Measurements from ENCODE around the gene FBXL17. TPM values are rescaled to one million over a fixed set of nuclear protein-coding genes. Genes with fewer than 3 reads are reported as not detected.

The FBXL17 gene
- total and polyA plus RNA-seq, 9 of the 15 experiments (the other 6 are each of a cell fraction or from before 2014, with no cell fraction given): 0.32 to 5.4 (median 1.8) TPM

DNA sequence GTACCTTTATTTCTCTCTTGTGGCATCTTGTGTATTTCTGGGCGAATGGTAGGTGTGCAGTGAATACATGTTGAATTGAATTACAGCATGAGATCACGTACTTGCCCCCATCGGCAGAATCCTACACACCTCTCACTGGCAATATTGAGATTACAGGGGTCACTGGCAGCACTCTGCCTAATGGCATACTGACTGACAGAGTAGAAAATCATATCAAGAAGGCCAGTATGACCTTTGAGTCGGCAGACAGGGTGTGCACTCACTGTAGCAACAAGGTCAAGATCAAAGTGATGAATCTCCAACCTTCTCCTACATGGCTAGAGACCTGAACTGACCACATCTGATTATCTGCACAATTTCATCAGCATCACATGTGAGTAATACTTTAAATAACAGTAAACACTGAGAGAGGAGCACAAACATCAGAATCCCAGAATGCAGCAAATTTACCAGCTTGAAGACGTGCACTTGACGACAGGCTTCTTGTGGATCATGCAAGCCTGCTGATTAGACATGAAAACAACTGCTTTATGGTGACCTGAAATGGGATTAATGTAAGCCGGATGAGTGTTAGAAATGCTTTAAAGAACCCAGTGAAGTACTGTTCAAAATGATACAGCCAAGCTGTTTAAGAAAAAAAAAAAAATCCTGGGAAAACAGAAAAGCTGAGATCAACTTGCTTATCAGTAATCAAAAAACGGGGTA, 444.1 kb downstream of the FBXL17 start (continued):
- TF ChIP-seq ZNF696 (CRISPR knock-in tag; conservative IDR thresholded peaks at IDR 0.05) (no peak), ZSCAN32 (CRISPR knock-in tag; IDR thresholded peaks at IDR 0.05) (no peak), ZNF311 (CRISPR knock-in tag; IDR thresholded peaks at IDR 0.05) (no peak), ERF (CRISPR knock-in tag; IDR thresholded peaks at IDR 0.05) (no peak), TCF7 (IDR thresholded peaks at IDR 0.05; ENCODE audit: borderline replicate concordance) (no peak), ZNF354B (CRISPR knock-in tag; IDR thresholded peaks at IDR 0.05) (no peak)
- TF ChIP-seq, protein P1, sequence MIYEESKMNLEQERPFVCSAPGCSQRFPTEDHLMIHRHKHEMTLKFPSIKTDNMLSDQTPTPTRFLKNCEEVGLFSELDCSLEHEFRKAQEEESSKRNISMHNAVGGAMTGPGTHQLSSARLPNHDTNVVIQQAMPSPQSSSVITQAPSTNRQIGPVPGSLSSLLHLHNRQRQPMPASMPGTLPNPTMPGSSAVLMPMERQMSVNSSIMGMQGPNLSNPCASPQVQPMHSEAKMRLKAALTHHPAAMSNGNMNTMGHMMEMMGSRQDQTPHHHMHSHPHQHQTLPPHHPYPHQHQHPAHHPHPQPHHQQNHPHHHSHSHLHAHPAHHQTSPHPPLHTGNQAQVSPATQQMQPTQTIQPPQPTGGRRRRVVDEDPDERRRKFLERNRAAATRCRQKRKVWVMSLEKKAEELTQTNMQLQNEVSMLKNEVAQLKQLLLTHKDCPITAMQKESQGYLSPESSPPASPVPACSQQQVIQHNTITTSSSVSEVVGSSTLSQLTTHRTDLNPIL (CRISPR knock-in tag; IDR thresholded peaks at IDR 0.05): no peak

DNA sequence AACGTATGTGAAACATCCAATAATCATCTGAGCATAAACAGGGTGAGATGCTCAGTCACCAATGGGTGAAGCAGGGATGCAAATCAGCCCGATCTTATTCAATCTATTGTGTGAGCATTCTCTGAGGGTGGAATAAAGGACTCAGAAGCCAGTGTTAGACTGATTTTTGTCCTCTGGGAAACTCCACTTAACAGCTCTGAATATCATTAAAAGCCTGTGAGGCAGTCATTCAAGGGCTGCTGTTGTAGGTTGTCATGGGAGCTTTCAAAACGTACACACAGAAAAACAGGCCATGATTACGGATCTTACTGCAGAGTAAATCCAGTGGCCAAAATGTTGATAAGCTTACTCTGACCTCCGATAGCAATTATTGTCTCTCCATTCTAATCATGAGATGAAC, 444.7 kb downstream of the FBXL17 start:
- Histone ChIP-seq H3K4me1 (replicated peaks in 1 of 2; ENCODE audit: control insufficient read depth in 2 of 2, insufficient read depth in 2 of 2, low read length in 2 of 2) (no peaks in the 10 kb centered on the region), H3K9me3 (replicated peaks; ENCODE audit: control insufficient read depth, insufficient read depth, low read depth, low read length) (no peaks in the 10 kb centered on the region), H3K4me3 (no peak overlapping the region), H3K36me3 (ENCODE audit: control insufficient read depth, insufficient read depth, low read length) (no peaks in the 10 kb centered on the region), H3K27me3 (ENCODE audit: control insufficient read depth in 2 of 2, insufficient read depth in 2 of 2, low read length in 2 of 2) (no peaks in the 10 kb centered on the region), H2AFZ (ENCODE audit: low read depth, low read length) (no peak overlapping the region), H3K79me2 (ENCODE audit: control insufficient read depth, insufficient read depth, low read length) (no peaks in the 10 kb centered on the region), H3K4me2 (ENCODE audit: insufficient read depth, low read length) (no peak overlapping the region), H3K9me1 (ENCODE audit: control insufficient read depth, insufficient read depth, low read length) (no peaks in the 10 kb centered on the region), H3K9ac (ENCODE audit: insufficient read depth in 1 of 2, low read depth in 2 of 2, low read length in 2 of 2) (no peak overlapping the region), H4K20me1 (replicated peaks; ENCODE audit: control insufficient read depth, insufficient read depth, low read length) (no peaks in the 10 kb centered on the region), H3K27ac (ENCODE audit: extremely low read depth, low read depth, low read length) (no peak overlapping the region)
- in situ Hi-C loops (cut with MboI) (no loop called here), intact Hi-C loops (cut with micrococcal nuclease) (no loop called here)
- ATAC-seq (no peak), FAIRE-seq (no peak), DNase-seq (ENCODE audit: extremely low read depth in 1 of 4, low spot score in 3 of 4) (no peak)
- no TSS peak for BruUV-seq (replicated peaks)
- ChIA-PET POLR2A (no interaction called here), CTCF (ENCODE audit: low intra/inter-chr PET ratio) (no interaction called here)
- WGBS (ENCODE audit: insufficient coverage, low coverage, missing lambda C conversion rate): 0% methylated on average over 5 of the region's 5 CpGs
- TF ChIP-seq FOXJ2 (tag; IDR thresholded peaks at IDR 0.05): 0 out of 2 replicates have a peak, but pooled peaks have one; percentile 34
- no peak for TF ChIP-seq ZKSCAN3 (CRISPR knock-in tag; IDR thresholded peaks at IDR 0.05)

All from K562 (cell line).